Keratinocyte (primary cell): ENCODE results near the gene LSP1.

Experiments
- CTCF ChIP-seq, 3 experiments: IDR thresholded peaks in 1 of 3; conservative IDR thresholded peaks in 1 of 3; optimal IDR thresholded peaks in 1 of 3; 2 replicates in 2 of 3; 3 replicates in 1 of 3; pipeline versions ENCODE3 to v1.5.1; 2011; ENCODE audit warnings: low read length in 3 of 3, mild to moderate bottlenecking in 3 of 3, moderate library complexity in 2 of 3, control low read depth in 1 of 3, inconsistent platforms in 1 of 3; ENCODE audit not compliant: insufficient read depth in 2 of 3; ENCODE audit errors: extremely low read depth in 1 of 3
- EZH2 ChIP-seq: IDR thresholded peaks from one replicate; pipeline ENCODE4 v1.6.1; 2012; ENCODE audit warnings: inconsistent platforms, mild to moderate bottlenecking, low read length, moderate library complexity

- no peak for TF ChIP-seq CTCF (optimal IDR thresholded peaks at IDR 0.05 in 1 of 3, IDR thresholded peaks at IDR 0.05 in 1 of 3, conservative IDR thresholded peaks at IDR 0.05 in 1 of 3; ENCODE audit: extremely low read depth in 1 of 3, insufficient read depth in 2 of 3, low read length in 3 of 3)
- no peak for TF ChIP-seq EZH2
These were observed 5.7 kb downstream of the LSP1 start for GRCh38 chr11:1858576-1858975.
